Activated naive CD4-positive, alpha-beta T cell treated with anti-CD3 and anti-CD28 coated beads for 36 hours (primary cell): ENCODE measurements around the gene PLCB1. TPM values are rescaled to one million over a fixed set of nuclear protein-coding genes. Genes with fewer than 3 reads are reported as not detected.

Source experiments
- CTCF ChIA-PET: fragments of 350-600 bp; sonication (Branson Sonifier 250); formaldehyde crosslinking; loops from one replicate; lab custom pipeline; 2021; ENCODE audit warnings: antibody characterized with exemption; lab: Charles Lee
- DNase-seq: peaks from one replicate; pipeline ENCODE4 v3.0.0-alpha.2; 2020
- H3K27ac Mint-ChIP-seq: one replicate; pipeline ENCODE4 v1.8.0; 2021; ENCODE audit warnings: mild to moderate bottlenecking, mixed read lengths
- H3K27me3 Mint-ChIP-seq: one replicate; pipeline ENCODE4 v1.8.0; 2021; ENCODE audit warnings: low read depth, mixed read lengths
- H3K36me3 Mint-ChIP-seq: one replicate; pipeline ENCODE4 v1.8.0; 2021; ENCODE audit warnings: low read depth, mixed read lengths
- H3K4me1 Mint-ChIP-seq: one replicate; pipeline ENCODE4 v1.8.0; 2021; ENCODE audit warnings: low read depth, mixed read lengths
- H3K4me3 Mint-ChIP-seq: one replicate; pipeline ENCODE4 v1.8.0; 2021; ENCODE audit warnings: mild to moderate bottlenecking, moderate library complexity, mixed read lengths
- H3K9me3 Mint-ChIP-seq: one replicate; pipeline ENCODE4 v1.8.0; 2021; ENCODE audit warnings: mixed read lengths
- intact Hi-C: fragments of 100-400 bp; cut with micrococcal nuclease; formaldehyde crosslinking; loops from one replicate; pipeline ENCODE4 v1.15.1; 2023
- total RNA-seq, 2 experiments: library from RNA; stranded (reverse); gene quantifications; one replicate each; pipeline ENCODE4 v1.2.3, GENCODE V29; 2021

PLCB1 gene
- total RNA-seq, 2 experiments from 2014 or later: 1.2 TPM

GRCh38 chr20:8657664-8658063, 525.6 kb downstream of the PLCB1 start:
- no peaks in the 10 kb centered on the region for H3K27me3 Mint-ChIP-seq
- no peaks in the 10 kb centered on the region for H3K9me3 Mint-ChIP-seq
- intact Hi-C loops: no loop called here
- H3K36me3 Mint-ChIP-seq: no peaks in the 10 kb centered on the region
- H3K4me3 Mint-ChIP-seq: no peak overlapping the region
- CTCF ChIA-PET: no interaction called here
- no peak for DNase-seq
- H3K27ac Mint-ChIP-seq: no peak overlapping the region
- H3K4me1 Mint-ChIP-seq: no peaks in the 10 kb centered on the region

- Mint-ChIP-seq H3K9me3 (no peaks in the 10 kb centered on the region), H3K27me3 (no peaks in the 10 kb centered on the region), H3K27ac (no peak overlapping the region), H3K4me3 (no peak overlapping the region), H3K4me1 (no peaks in the 10 kb centered on the region), H3K36me3 (no peaks in the 10 kb centered on the region)
- no peak for DNase-seq
- intact Hi-C loops: no loop called here
- CTCF ChIA-PET: no interaction called here
Observed at GRCh38 chr20:8658103-8658502, 526.0 kb downstream of the PLCB1 start.

- CTCF ChIA-PET: interaction anchor here (1.2 kb wide), 1 partner anchor 61 kb away, joined by 3 read pairs; no protein-coding TSS in a partner anchor
- intact Hi-C loops: no loop called here
- Mint-ChIP-seq H3K36me3 (no peaks in the 10 kb centered on the region), H3K4me1 (no peaks in the 10 kb centered on the region), H3K9me3 (no peaks in the 10 kb centered on the region), H3K27ac (no peak overlapping the region), H3K4me3 (no peak overlapping the region), H3K27me3 (no peaks in the 10 kb centered on the region)
- DNase-seq: no peak
Observed at GRCh38 chr20:8661229-8661952, 529.3 kb downstream of the PLCB1 start.

GRCh38 chr20:8662433-8662954, 530.4 kb downstream of the PLCB1 start:
- intact Hi-C loops: no loop called here
- no peak for DNase-seq

GRCh38 chr20:8663424-8663823, 531.4 kb downstream of the PLCB1 start:
- no peaks in the 10 kb centered on the region for H3K4me1 Mint-ChIP-seq
- intact Hi-C loops: no loop called here
- no peak for DNase-seq

More at GRCh38 chr20:8662433-8662954, 530.4 kb downstream of the PLCB1 start:
- Mint-ChIP-seq H3K27me3 (no peaks in the 10 kb centered on the region), H3K4me3 (no peak overlapping the region), H3K4me1 (no peaks in the 10 kb centered on the region), H3K36me3 (no peaks in the 10 kb centered on the region), H3K9me3 (no peaks in the 10 kb centered on the region), H3K27ac (no peak overlapping the region)
- CTCF ChIA-PET: interaction anchor here (1.0 kb wide), 1 partner anchor 8 kb away, joined by 3 read pairs; no protein-coding TSS in a partner anchor

GRCh38 chr20:8664778-8665177, 532.7 kb downstream of the PLCB1 start:
- DNase-seq: no peak
- Mint-ChIP-seq H3K27ac (no peak overlapping the region), H3K36me3 (no peaks in the 10 kb centered on the region), H3K4me3 (no peak overlapping the region), H3K4me1 (no peaks in the 10 kb centered on the region), H3K9me3 (no peaks in the 10 kb centered on the region), H3K27me3 (no peaks in the 10 kb centered on the region)
- intact Hi-C loops: no loop called here
- CTCF ChIA-PET: no interaction called here

More at GRCh38 chr20:8663424-8663823, 531.4 kb downstream of the PLCB1 start:
- Mint-ChIP-seq H3K27me3 (no peaks in the 10 kb centered on the region), H3K9me3 (no peaks in the 10 kb centered on the region), H3K4me3 (no peak overlapping the region), H3K27ac (no peak overlapping the region), H3K36me3 (no peaks in the 10 kb centered on the region)
- CTCF ChIA-PET: interaction anchor here (0.7 to 1.0 kb wide), 2 partner anchors 9 to 618 kb away, joined by 3 read pairs; no protein-coding TSS in a partner anchor

- H3K36me3 Mint-ChIP-seq: no peaks in the 10 kb centered on the region
- peaks cover 3% of the 10 kb centered on the region for H3K4me1 Mint-ChIP-seq
- H3K27me3 Mint-ChIP-seq: no peaks in the 10 kb centered on the region
- CTCF ChIA-PET: no interaction called here
- intact Hi-C loops: no loop called here
- no peak for DNase-seq
- no peak overlapping the region for H3K27ac Mint-ChIP-seq
- no peaks in the 10 kb centered on the region for H3K9me3 Mint-ChIP-seq
- no peak overlapping the region for H3K4me3 Mint-ChIP-seq
Observed at GRCh38 chr20:8667306-8667705, 535.2 kb downstream of the PLCB1 start.

- Mint-ChIP-seq H3K4me3 (no peak overlapping the region), H3K27ac (no peak overlapping the region), H3K4me1 (peaks cover 3% of the 10 kb centered on the region), H3K36me3 (no peaks in the 10 kb centered on the region), H3K9me3 (no peaks in the 10 kb centered on the region), H3K27me3 (no peaks in the 10 kb centered on the region)
- intact Hi-C loops: no loop called here
- CTCF ChIA-PET: interaction anchor here (0.9 to 2.6 kb wide), 2 partner anchors 18 to 52 kb away, joined by 3 to 6 read pairs; no protein-coding TSS in a partner anchor
- no peak for DNase-seq
Observed at GRCh38 chr20:8670207-8670892, 538.3 kb downstream of the PLCB1 start.

- no peak overlapping the region for H3K4me3 Mint-ChIP-seq
- H3K27me3 Mint-ChIP-seq: no peaks in the 10 kb centered on the region
- CTCF ChIA-PET: interaction anchor here (0.9 to 2.6 kb wide), 2 partner anchors 18 to 52 kb away, joined by 3 to 6 read pairs; no protein-coding TSS in a partner anchor
- H3K36me3 Mint-ChIP-seq: no peaks in the 10 kb centered on the region
- H3K9me3 Mint-ChIP-seq: no peaks in the 10 kb centered on the region
- intact Hi-C loops: no loop called here
- DNase-seq: no peak
- peaks cover 3% of the 10 kb centered on the region for H3K4me1 Mint-ChIP-seq
- no peak overlapping the region for H3K27ac Mint-ChIP-seq
Observed at GRCh38 chr20:8670893-8671215, 538.8 kb downstream of the PLCB1 start.

GRCh38 chr20:8671370-8671961, 539.4 kb downstream of the PLCB1 start:
- CTCF ChIA-PET: interaction anchor here (2.6 kb wide), 1 partner anchor 51 kb away, joined by 6 read pairs; no protein-coding TSS in a partner anchor
- intact Hi-C loops: no loop called here
- H3K4me3 Mint-ChIP-seq: no peak overlapping the region
- H3K27ac Mint-ChIP-seq: no peak overlapping the region
- H3K9me3 Mint-ChIP-seq: no peaks in the 10 kb centered on the region
- peaks cover 3% of the 10 kb centered on the region for H3K4me1 Mint-ChIP-seq
- H3K36me3 Mint-ChIP-seq: no peaks in the 10 kb centered on the region
- no peak for DNase-seq
- H3K27me3 Mint-ChIP-seq: no peaks in the 10 kb centered on the region

GRCh38 chr20:8673116-8673515, 541.0 kb downstream of the PLCB1 start:
- DNase-seq: no peak
- Mint-ChIP-seq H3K27me3 (no peaks in the 10 kb centered on the region), H3K27ac (no peak overlapping the region), H3K4me1 (peaks cover 3% of the 10 kb centered on the region), H3K4me3 (no peak overlapping the region), H3K36me3 (no peaks in the 10 kb centered on the region), H3K9me3 (no peaks in the 10 kb centered on the region)
- CTCF ChIA-PET: no interaction called here
- intact Hi-C loops: no loop called here

GRCh38 chr20:8675896-8676295, 543.8 kb downstream of the PLCB1 start:
- Mint-ChIP-seq H3K4me3 (no peak overlapping the region), H3K27ac (no peak overlapping the region), H3K27me3 (no peaks in the 10 kb centered on the region), H3K36me3 (no peaks in the 10 kb centered on the region), H3K4me1 (no peaks in the 10 kb centered on the region), H3K9me3 (no peaks in the 10 kb centered on the region)
- no peak for DNase-seq
- CTCF ChIA-PET: no interaction called here
- intact Hi-C loops: no loop called here
